ENCODE data around the gene COL2A1. TPM values are rescaled to one million over a fixed set of nuclear protein-coding genes. Genes with fewer than 3 reads are reported as not detected.

The COL2A1 gene
- total RNA-seq, 2 experiments from 2014 or later: 0.05 TPM; not detected in 1

DNA sequence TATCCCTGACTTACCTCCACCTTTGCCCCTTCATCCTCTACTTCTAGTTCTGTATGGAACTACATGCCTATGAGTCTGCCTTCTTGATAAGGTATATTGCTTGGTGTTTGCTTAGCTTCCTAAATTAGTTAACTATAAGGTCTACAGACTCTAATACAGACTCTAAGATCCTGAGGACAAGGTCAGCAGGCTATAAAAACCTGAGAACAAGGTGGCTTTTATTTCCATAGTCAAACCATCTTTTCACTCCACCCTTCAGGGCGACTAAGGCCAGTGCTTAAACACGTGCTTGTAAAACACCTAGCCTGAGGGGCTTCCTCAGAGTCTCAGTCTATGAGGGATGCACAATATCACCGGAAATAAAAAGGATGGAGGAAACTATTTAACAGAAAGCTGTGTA lies 36.1 kb upstream of the COL2A1 start:
- ATAC-seq (no peak), DNase-seq (no peak)
- CTCF ChIA-PET: interaction anchor here (0.6 to 0.8 kb wide), 2 partner anchors 65 to 149 kb away, joined by 3 read pairs; no protein-coding TSS in a partner anchor
- POLR2A ChIA-PET: no interaction called here
- Mint-ChIP-seq H3K4me3 (no peak overlapping the region), H3K36me3 (ENCODE audit: low read depth) (peaks cover 11% of the 10 kb centered on the region), H3K27me3 (no peaks in the 10 kb centered on the region), H3K9me3 (ENCODE audit: low read depth) (no peaks in the 10 kb centered on the region), H3K27ac (no peak overlapping the region), H3K4me1 (peaks cover 4% of the 10 kb centered on the region)
- intact Hi-C loops (cut with DNase I, micrococcal nuclease): no loop called here

DNA sequence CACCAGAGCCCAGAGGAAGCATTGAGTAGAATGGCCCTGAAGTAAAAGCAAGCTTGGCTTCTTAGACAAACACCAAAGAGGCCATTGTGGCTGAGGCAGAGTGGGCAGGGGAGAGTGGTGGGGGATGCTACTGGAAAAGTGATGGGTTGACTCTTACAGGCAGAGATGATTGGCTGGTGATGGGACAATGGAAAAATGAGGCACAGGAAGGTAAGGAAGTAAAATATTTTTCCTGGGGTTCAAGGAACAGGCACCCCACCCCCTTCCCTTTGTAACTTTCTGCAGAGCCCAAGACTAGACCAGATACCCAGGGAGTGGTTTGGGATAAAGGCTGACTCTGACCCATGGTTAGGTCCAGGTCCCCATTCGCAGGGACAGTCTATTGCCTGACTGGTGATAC lies 34.9 kb upstream of the COL2A1 start:
- CTCF ChIA-PET: no interaction called here
- Mint-ChIP-seq H3K27me3 (no peaks in the 10 kb centered on the region), H3K36me3 (ENCODE audit: low read depth) (peaks cover 5% of the 10 kb centered on the region), H3K27ac (no peak overlapping the region), H3K4me3 (no peak overlapping the region), H3K9me3 (ENCODE audit: low read depth) (no peaks in the 10 kb centered on the region), H3K4me1 (peaks cover 4% of the 10 kb centered on the region)
- ATAC-seq: no peak
- no peak for DNase-seq
- intact Hi-C loops (cut with DNase I, micrococcal nuclease): no loop called here
- POLR2A ChIA-PET: no interaction called here

DNA sequence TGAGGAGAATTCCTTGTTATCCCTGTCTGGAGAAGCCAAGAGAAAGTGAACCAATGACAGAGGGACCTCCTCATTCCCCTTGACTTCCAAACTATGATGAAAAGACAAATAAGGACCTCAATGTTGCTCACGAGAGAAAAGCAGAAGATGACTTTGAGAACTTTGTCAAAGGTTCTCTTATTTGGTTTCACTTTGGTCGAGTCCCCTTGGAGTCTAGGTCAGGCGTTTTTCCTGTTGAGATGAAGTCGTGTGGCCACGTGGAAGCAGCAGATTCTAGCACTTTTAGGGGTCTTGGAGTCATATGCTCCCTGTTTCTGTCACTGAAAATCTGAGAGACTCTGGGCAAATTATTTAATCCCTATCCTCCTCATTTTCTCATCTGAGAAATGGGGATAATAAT lies 33.8 kb upstream of the COL2A1 start:
- intact Hi-C loops (cut with DNase I, micrococcal nuclease): no loop called here
- no peak for ATAC-seq
- DNase-seq: no peak
- Mint-ChIP-seq H3K4me1 (peaks cover 4% of the 10 kb centered on the region), H3K9me3 (ENCODE audit: low read depth) (no peaks in the 10 kb centered on the region), H3K4me3 (no peak overlapping the region), H3K36me3 (ENCODE audit: low read depth) (no peaks in the 10 kb centered on the region), H3K27ac (no peak overlapping the region), H3K27me3 (no peaks in the 10 kb centered on the region)
- POLR2A ChIA-PET: no interaction called here
- CTCF ChIA-PET: no interaction called here

DNA sequence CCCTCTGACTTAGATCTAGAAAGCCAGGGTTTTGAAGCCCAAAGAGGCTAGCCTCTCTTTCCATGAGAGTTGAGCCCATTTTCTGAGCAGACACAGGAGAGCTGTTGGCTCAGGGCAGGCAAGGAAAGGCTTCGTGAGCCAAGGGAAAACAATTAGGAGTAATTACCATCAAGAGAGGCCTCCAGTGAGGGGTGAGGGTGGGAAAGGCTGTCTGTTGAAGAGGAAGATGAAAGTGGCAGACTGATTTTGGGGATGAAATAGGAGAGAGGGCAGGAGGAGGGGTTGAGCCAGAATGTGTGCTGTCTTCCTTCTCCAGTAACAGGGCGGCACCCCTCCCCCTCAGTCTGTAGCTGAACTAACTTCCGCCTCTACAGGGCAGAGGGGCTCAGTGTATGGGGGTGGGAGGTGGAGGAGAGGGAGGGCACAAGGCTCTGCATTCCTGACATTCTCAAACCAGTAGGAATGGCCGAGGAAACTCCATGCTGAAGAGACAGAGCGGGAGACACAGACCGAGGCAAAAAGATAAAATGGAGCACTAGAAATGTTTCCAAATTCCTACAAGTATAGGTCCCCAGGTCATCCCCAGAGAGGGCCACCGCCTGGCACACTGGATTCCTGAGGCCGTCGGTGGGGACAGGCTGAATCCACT lies 33.1 kb upstream of the COL2A1 start:
- ATAC-seq: no peak
- H3K9me3 Mint-ChIP-seq (ENCODE audit: low read depth): no peaks in the 10 kb centered on the region
- no peaks in the 10 kb centered on the region for H3K36me3 Mint-ChIP-seq (ENCODE audit: low read depth)
- H3K4me3 Mint-ChIP-seq: no peak overlapping the region
- intact Hi-C loops (cut with DNase I, micrococcal nuclease): no loop called here
- H3K4me1 Mint-ChIP-seq: peaks cover 4% of the 10 kb centered on the region
- CTCF ChIA-PET: no interaction called here
- POLR2A ChIA-PET: no interaction called here
- no peaks in the 10 kb centered on the region for H3K27me3 Mint-ChIP-seq
- H3K27ac Mint-ChIP-seq: no peak overlapping the region
- no peak for DNase-seq

DNA sequence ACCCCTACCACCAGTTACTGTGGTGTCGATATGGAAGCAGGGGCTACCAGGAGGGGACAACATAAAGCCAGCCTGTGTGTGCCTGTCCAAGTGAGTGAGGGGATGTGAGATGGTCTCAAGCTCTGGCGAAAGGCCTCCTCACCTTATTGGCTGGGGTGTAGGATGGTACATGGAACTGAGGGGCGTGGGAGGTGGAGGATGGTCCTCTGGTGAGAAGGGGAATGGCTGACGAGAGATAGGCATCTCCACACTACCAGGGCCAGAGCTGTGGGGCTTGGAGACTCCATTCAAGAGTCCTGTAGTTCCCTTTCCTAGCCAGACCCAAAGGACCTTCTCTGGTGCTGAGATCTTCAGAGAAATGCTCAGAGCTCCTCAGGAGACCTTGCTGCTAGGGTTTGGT lies 32.5 kb upstream of the COL2A1 start:
- Mint-ChIP-seq H3K36me3 (ENCODE audit: low read depth) (no peaks in the 10 kb centered on the region), H3K9me3 (ENCODE audit: low read depth) (no peaks in the 10 kb centered on the region), H3K4me3 (no peak overlapping the region), H3K4me1 (peaks cover 4% of the 10 kb centered on the region), H3K27ac (no peak overlapping the region), H3K27me3 (no peaks in the 10 kb centered on the region)
- ChIA-PET POLR2A (no interaction called here), CTCF (no interaction called here)
- ATAC-seq (no peak), DNase-seq (no peak)
- intact Hi-C loops (cut with DNase I, micrococcal nuclease): no loop called here

DNA sequence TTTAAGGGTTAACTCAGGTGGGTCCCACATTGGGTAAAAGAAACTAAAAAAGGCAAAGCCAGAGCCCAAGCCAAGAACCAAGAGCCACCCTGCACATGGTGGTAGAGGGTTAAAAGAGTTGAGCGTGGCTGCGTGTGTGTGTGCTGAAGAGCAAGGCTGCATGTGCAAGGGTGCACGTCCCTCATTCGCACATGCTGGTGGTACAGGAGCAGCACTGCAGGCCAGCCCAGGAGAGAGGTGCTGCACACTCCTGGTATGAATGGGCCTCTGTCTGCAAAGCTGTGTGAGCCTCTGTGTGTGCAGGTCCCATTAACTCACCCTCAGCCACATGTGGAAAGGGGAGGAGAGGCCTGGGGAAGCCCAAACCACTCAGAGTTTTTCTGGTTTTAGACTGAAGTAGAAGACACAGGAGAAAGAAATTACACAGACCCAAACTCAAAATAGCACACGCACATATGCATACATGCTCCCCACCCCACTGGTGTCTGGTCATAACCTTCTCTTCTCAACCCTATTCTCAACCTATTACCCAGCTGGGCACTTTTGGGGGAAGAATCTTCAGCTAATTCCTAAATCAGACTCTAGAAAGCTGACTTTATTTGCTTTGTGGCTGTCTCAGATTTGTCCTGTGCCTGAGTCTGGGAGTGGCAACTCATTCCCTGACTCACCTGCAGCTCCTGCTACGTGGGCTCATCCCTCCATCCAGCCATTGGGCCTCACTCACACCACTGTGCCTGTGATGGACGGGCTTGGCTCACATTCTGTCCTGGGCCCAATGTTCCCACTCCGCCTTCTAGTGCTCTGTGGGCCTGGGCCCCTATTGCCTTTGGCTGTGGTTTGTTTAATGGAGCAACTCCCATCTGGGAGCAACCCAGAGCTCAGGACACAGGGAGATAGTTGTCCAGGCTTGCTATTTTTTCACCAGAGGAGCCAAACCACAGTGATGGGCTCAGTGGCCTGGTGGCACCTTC lies 30.8 kb upstream of the COL2A1 start:
- Mint-ChIP-seq H3K27me3 (no peaks in the 10 kb centered on the region), H3K27ac (no peak overlapping the region), H3K4me1 (peaks cover 4% of the 10 kb centered on the region), H3K36me3 (ENCODE audit: low read depth) (no peaks in the 10 kb centered on the region), H3K9me3 (ENCODE audit: low read depth) (no peaks in the 10 kb centered on the region), H3K4me3 (no peak overlapping the region)
- DNase-seq (no peak), ATAC-seq (no peak)
- ChIA-PET CTCF (no interaction called here), POLR2A (no interaction called here)
- intact Hi-C loops (cut with DNase I, micrococcal nuclease): no loop called here

DNA sequence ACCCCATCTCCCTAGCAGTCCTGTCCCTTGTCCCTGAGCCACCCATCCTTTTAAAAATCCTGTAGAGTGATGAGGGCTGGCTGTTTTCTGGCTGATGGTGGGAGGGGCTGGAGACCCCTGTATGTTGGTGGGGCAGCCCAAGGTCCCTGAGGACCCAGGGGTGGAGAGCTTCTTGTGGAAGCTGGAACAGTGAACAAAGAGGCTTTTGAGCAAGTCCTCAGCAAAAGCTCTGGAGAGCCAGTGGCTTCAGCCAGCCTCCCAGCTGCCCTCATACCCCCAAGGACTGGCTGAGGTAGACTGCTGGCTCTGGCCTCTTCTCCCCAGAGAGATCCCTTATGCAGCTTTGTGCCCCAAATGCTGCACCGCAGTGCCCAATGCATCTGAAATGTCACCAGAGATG lies 29.2 kb upstream of the COL2A1 start:
- Mint-ChIP-seq H3K9me3 (ENCODE audit: low read depth) (no peaks in the 10 kb centered on the region), H3K36me3 (ENCODE audit: low read depth) (no peaks in the 10 kb centered on the region), H3K4me3 (no peak overlapping the region), H3K4me1 (peaks cover 4% of the 10 kb centered on the region), H3K27ac (no peak overlapping the region), H3K27me3 (no peaks in the 10 kb centered on the region)
- CTCF ChIA-PET: interaction anchor here (0.5 to 1.2 kb wide), 3 partner anchors 35 to 163 kb away, joined by 3 to 7 read pairs (median 4); partner anchors contain the start of gene PFKM
- intact Hi-C loops (cut with DNase I, micrococcal nuclease): no loop called here
- no peak for DNase-seq
- no peak for ATAC-seq
- POLR2A ChIA-PET: no interaction called here

DNA sequence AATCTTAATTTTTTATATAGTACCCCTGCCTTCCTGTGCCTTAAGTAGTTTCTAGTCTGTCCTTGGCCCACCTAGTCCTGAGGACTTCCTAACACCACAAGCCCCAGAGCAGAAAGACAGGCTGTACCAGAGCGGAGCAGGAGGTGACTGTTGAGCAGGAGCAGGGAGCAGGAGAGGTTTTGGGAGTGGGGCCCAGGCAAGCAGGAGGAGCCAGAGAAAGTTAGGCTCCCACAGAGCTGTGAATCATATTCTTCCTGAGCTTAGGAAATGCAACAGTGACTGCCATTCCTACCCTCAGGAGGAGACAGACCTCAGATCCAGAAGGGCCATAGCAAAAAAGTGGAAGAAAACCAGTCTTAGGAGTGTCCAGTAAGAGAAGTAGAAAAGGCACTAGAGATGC lies 28.3 kb upstream of the COL2A1 start:
- Mint-ChIP-seq H3K27ac (no peak overlapping the region), H3K27me3 (no peaks in the 10 kb centered on the region), H3K36me3 (ENCODE audit: low read depth) (no peaks in the 10 kb centered on the region), H3K4me1 (no peaks in the 10 kb centered on the region), H3K4me3 (no peak overlapping the region), H3K9me3 (ENCODE audit: low read depth) (no peaks in the 10 kb centered on the region)
- ChIA-PET POLR2A (no interaction called here), CTCF (interaction anchor here (0.6 to 1.0 kb wide), 2 partner anchors 92 to 196 kb away, joined by 3 read pairs; no protein-coding TSS in a partner anchor)
- DNase-seq (no peak), ATAC-seq (no peak)
- intact Hi-C loops (cut with DNase I, micrococcal nuclease): no loop called here

DNA sequence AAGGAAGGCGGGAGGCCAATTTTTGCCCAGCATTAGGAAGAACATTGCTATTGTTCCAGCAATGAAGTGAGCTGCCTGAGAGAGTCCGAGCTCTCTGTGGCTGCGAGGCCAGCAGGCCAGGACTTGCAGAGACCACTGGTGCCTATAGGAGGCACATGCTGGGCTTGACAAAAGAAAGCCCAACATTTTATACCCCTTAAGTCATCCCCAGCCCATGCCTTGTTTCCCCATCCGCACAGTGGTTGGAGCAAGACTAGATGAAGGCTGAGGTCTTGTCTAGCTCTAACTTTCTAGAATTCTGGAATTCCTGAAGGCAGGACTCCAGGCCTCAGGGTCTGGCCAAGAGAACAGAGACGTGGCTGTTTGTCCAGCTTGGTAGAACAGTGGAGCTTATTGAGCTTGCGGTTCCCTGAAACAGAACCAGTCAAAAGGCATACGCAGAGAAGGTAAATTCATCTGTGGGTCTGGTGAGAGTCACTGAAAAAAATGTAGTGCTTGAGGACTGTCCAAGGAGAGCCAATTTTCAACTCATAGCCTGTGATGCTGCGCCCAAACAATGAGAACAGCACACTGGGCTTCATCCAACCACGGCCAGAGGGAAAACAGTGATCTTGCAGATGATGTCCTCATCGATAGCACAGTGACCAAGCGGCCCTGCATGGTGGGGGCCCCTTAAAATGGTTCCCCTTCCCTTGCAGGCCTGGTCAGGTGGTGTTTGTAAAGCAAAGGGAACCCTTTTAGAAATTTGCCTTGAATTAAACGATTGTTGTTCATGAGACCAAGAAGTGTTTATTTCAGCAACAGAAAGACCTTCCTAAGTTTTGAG lies 27.1 kb upstream of the COL2A1 start:
- ATAC-seq (no peak), DNase-seq (no peak)
- ChIA-PET POLR2A (no interaction called here), CTCF (interaction anchor here (1.0 kb wide), 1 partner anchor 93 kb away, joined by 3 read pairs; no protein-coding TSS in a partner anchor)
- Mint-ChIP-seq H3K27me3 (no peaks in the 10 kb centered on the region), H3K4me3 (no peak overlapping the region), H3K4me1 (no peaks in the 10 kb centered on the region), H3K36me3 (ENCODE audit: low read depth) (no peaks in the 10 kb centered on the region), H3K27ac (no peak overlapping the region), H3K9me3 (ENCODE audit: low read depth) (no peaks in the 10 kb centered on the region)
- intact Hi-C loops (cut with DNase I, micrococcal nuclease): no loop called here

DNA sequence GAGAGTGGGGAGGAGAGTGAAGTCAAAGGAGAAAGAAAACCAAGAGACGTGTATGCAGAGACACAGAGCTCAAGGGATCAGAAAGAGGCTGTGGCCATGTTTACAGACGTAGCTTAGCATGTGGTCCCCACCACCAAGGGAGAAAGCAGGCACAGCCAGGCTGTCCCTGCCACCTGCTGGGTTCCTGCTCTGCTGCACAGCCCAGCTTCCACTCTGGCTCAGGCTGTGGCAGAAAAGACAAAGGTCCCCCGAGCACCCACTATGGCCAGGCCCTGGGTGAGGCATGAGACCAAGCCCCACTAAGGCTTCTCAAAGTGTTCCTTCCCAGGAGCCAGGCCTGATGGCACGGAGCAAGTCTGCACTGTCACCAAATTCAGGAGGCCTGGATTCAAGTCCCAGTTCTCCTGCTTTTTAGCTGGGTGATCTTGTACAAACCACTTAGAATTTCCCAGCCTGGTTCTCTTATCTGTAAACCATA lies 25.9 kb upstream of the COL2A1 start:
- no peaks in the 10 kb centered on the region for H3K27me3 Mint-ChIP-seq
- no peaks in the 10 kb centered on the region for H3K36me3 Mint-ChIP-seq (ENCODE audit: low read depth)
- no peak overlapping the region for H3K27ac Mint-ChIP-seq
- intact Hi-C loops (cut with DNase I, micrococcal nuclease): no loop called here
- no peak for ATAC-seq
- H3K4me1 Mint-ChIP-seq: no peaks in the 10 kb centered on the region
- POLR2A ChIA-PET: no interaction called here
- CTCF ChIA-PET: interaction anchor here (0.6 to 1.8 kb wide), 4 partner anchors 18 to 271 kb away, joined by 3 to 4 read pairs (median 3); no protein-coding TSS in a partner anchor
- no peak overlapping the region for H3K4me3 Mint-ChIP-seq
- DNase-seq: no peak
- H3K9me3 Mint-ChIP-seq (ENCODE audit: low read depth): no peaks in the 10 kb centered on the region

DNA sequence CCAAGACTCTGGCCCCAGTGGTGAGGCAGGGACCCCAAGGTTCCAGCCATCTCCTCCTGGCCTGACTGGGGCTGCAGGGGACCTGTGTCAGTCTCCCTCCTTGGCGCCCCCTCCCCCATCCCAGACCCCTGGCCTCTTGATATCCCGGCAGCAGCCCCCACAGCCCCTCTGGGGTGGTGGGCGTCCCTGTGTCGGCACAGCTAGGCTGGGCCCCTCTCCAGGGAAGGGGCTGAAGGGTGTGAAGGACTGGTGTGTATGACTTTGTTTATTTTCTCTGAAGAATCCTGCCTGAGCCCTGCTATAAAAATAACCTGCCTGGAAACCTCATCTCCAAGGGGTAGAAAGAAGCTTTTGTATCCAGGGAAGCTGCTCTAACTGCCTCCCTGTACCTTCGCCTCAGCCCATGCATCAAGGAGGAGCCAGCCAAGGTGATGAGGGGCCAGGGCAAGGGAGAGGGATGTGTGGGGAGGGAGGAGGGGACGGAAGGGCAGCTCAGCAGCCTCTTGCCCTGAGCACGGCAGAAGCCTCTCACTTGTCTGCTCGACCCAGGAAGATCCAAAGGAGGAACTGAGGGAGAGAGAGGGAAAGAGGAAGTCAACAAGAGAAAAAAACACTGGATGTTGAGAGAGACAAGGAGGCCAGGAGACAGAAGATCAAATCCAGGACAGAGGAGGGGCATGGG lies 25.4 kb upstream of the COL2A1 start:
- ChIA-PET CTCF (interaction anchor here (0.6 to 1.8 kb wide), 4 partner anchors 17 to 270 kb away, joined by 3 to 4 read pairs (median 3); no protein-coding TSS in a partner anchor), POLR2A (no interaction called here)
- Mint-ChIP-seq H3K27me3 (no peaks in the 10 kb centered on the region), H3K4me3 (no peak overlapping the region), H3K27ac (no peak overlapping the region), H3K4me1 (no peaks in the 10 kb centered on the region), H3K36me3 (ENCODE audit: low read depth) (no peaks in the 10 kb centered on the region), H3K9me3 (ENCODE audit: low read depth) (no peaks in the 10 kb centered on the region)
- intact Hi-C loops (cut with DNase I, micrococcal nuclease): no loop called here
- no peak for DNase-seq
- ATAC-seq: no peak
